Spleen (tissue), 7 donors: ENCODE results near the gene ALKBH3.

ENCODE experiments used
- POLR2A ChIP-seq, 3 donors: fragments of 450-650 bp; IDR thresholded peaks; one replicate each; pipeline ENCODE4 v1.5.1; 2017; ENCODE audit warnings: antibody characterized with exemption in 3 of 3, mild to moderate bottlenecking in 1 of 3
- TF ChIP-seq, protein P1 (sequence below), 11 experiments: fragments of 200-600 bp in 7 of 11; fragments of 450-650 bp in 4 of 11; sonication (generic) in 4 of 11; IDR thresholded peaks in 8 of 11; conservative IDR thresholded peaks in 3 of 11; 1 replicate in 7 of 11; 2 replicates in 4 of 11; pipeline versions ENCODE4 v1.4.0 to v1.8.0; 2016 to 2021; ENCODE audit warnings: antibody characterized with exemption in 11 of 11, inconsistent platforms in 4 of 11, mild to moderate bottlenecking in 1 of 11
- donor health status: DM: no; HTN: no; CAD: no; lungs with moderate emphysema.
- donor health status: DM: no; HTN: no; CAD: no.
- donor health status: DM: no; HTN: no; CAD: no.

DNA sequence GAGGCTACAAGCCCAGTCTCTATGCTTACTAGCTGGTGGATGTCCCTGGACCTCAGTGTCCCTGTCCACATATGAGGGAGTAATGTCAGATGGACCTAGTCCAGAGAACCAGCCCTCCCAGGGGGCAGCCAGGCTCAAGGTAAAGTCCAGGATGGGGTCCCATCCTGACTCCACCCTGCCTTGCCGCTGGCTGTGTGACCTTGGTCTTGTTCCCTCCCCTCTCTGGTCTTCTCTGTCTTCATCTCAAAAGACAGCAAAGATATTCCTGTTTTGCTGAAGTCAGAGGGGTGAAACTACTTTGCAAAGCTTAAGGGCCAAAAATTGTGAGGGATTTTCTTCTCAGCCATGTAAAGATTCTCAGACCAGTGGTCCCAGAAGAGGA, 52.6 kb downstream of the ALKBH3 start:
- TF ChIP-seq, protein P1, sequence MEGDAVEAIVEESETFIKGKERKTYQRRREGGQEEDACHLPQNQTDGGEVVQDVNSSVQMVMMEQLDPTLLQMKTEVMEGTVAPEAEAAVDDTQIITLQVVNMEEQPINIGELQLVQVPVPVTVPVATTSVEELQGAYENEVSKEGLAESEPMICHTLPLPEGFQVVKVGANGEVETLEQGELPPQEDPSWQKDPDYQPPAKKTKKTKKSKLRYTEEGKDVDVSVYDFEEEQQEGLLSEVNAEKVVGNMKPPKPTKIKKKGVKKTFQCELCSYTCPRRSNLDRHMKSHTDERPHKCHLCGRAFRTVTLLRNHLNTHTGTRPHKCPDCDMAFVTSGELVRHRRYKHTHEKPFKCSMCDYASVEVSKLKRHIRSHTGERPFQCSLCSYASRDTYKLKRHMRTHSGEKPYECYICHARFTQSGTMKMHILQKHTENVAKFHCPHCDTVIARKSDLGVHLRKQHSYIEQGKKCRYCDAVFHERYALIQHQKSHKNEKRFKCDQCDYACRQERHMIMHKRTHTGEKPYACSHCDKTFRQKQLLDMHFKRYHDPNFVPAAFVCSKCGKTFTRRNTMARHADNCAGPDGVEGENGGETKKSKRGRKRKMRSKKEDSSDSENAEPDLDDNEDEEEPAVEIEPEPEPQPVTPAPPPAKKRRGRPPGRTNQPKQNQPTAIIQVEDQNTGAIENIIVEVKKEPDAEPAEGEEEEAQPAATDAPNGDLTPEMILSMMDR (IDR thresholded peaks at IDR 0.05 in 8 of 11, conservative IDR thresholded peaks at IDR 0.05 in 3 of 11): no peak
- no peak for TF ChIP-seq POLR2A (IDR thresholded peaks at IDR 0.05)
